Mucosa of rectum (tissue), 2 donors: ENCODE measurements around the gene SHTN1.

Source experiments
- H3K27ac ChIP-seq, 2 donors: one replicate each; pipeline ENCODE4 v1.7.0; 2013; ENCODE audit warnings: inconsistent platforms in 2 of 2, low read depth in 2 of 2, low read length in 2 of 2
- H3K27me3 ChIP-seq, 2 donors: one replicate each; pipeline ENCODE4 v1.7.0; 2013; ENCODE audit warnings: low read length in 2 of 2; ENCODE audit not compliant: control insufficient read depth in 2 of 2, insufficient read depth in 2 of 2
- H3K36me3 ChIP-seq, 2 donors: one replicate each; pipeline ENCODE4 v1.7.0; 2013; ENCODE audit warnings: low read length in 2 of 2; ENCODE audit not compliant: control insufficient read depth in 2 of 2, insufficient read depth in 2 of 2
- H3K4me1 ChIP-seq, 2 donors: one replicate each; pipeline ENCODE4 v1.7.0; 2013; ENCODE audit warnings: low read length in 2 of 2, mild to moderate bottlenecking in 1 of 2; ENCODE audit not compliant: control insufficient read depth in 2 of 2, insufficient read depth in 2 of 2
- H3K4me3 ChIP-seq, 2 donors: one replicate each; pipeline ENCODE4 v1.7.0; 2013; ENCODE audit warnings: low read length in 2 of 2
- H3K9ac ChIP-seq, 2 donors: one replicate each; pipeline ENCODE4 v1.7.0; 2013; ENCODE audit warnings: low read length in 2 of 2, low read depth in 1 of 2, mild to moderate bottlenecking in 1 of 2
- H3K9me3 ChIP-seq, 2 donors: one replicate each; pipeline ENCODE4 v1.7.0; 2013; ENCODE audit warnings: low read length in 2 of 2; ENCODE audit not compliant: control insufficient read depth in 2 of 2
- donor health status: healthy.
- donor health status: Normal muscosa, but diverticular disease.

SHTN1 gene, protein sequence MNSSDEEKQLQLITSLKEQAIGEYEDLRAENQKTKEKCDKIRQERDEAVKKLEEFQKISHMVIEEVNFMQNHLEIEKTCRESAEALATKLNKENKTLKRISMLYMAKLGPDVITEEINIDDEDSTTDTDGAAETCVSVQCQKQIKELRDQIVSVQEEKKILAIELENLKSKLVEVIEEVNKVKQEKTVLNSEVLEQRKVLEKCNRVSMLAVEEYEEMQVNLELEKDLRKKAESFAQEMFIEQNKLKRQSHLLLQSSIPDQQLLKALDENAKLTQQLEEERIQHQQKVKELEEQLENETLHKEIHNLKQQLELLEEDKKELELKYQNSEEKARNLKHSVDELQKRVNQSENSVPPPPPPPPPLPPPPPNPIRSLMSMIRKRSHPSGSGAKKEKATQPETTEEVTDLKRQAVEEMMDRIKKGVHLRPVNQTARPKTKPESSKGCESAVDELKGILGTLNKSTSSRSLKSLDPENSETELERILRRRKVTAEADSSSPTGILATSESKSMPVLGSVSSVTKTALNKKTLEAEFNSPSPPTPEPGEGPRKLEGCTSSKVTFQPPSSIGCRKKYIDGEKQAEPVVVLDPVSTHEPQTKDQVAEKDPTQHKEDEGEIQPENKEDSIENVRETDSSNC

DNA sequence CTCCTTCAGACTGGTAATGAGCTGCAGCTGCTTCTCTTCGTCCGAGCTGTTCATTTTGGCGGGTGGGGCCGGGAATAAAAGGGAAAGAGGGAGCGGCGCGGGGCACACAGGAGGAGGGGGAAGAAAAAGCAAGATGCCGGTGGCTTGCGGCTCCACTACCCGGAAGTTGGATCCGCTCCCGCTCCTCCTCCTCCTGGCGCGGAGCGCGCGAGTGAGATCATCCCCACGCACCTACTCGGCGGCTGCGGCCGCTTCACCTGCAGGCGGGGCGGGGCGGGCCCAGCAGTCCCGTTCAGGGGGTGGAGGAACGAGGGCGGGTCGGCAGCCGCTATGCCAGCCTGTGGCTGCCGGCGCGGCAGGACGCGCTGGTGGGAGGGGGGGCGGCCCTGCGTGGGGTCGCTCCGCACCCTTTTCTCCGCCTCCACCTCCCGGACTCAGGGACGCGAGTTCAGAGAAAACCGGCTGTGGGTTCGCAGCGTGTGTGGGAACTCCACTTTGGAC is at the start of gene SHTN1:
SHTN1 (minus strand) TSS at position 162 of the 501 bp plus-strand sequence; CDS start at position 54, 108 bp downstream.
- Histone ChIP-seq H3K9ac (peak within 1 kb of the TSS; percentile 81 to 83), H3K27me3 (no peaks in the 10 kb centered on the region), H3K9me3 (no peaks in the 10 kb centered on the region), H3K36me3 (no peaks in the 10 kb centered on the region), H3K27ac (peak within 1 kb of the TSS; percentile 82 to 90), H3K4me3 (peak within 1 kb of the TSS; percentile 76 to 82), H3K4me1 (peaks cover 3 to 10% of the 10 kb centered on the region in 2 donors)

DNA sequence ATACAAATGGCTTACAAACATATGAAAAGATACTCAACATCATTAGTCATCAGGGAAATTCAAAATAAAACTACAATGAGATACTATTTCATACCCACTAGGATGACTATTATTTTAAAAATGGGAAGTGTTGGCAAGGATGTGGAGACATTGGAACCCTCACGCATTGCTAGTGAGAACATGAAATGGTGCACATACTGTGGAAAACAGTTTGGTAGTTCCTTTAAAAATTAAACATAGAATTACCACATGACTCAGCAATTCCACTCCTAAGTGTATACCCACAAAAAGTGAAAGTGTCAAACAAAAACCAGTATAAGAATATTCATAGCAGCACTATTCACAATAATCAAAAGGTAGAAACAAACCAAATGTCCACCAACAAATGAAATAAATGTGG is 48.5 kb upstream of the SHTN1 start:
- H3K27ac ChIP-seq, result no peak overlapping the region
- no peaks in the 10 kb centered on the region for H3K9me3 ChIP-seq
- no peaks in the 10 kb centered on the region for H3K36me3 ChIP-seq
- no peaks in the 10 kb centered on the region for H3K4me1 ChIP-seq
- no peak overlapping the region for H3K4me3 ChIP-seq
- H3K27me3 ChIP-seq, result peaks cover 0 to 5% of the 10 kb centered on the region in 2 donors
- H3K9ac ChIP-seq, result no peak overlapping the region

DNA sequence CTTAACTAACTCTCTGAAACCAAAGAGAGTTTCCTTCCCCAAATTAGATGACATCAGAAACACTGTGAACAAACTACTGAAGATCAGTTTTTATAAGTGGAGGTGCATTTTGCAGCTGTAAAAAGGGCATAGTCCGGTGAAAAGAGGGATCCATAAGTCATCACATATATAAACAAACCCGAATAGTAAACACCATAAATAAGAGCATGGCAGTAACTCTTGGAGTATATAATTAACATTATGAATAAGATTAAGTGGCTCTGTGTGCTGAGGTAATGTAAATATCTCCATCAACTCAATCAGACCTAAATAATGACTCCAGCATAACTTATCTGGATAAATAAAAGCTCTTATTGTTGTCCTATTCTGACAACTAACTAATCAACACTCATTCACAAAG is 43.0 kb upstream of the SHTN1 start:
- no peaks in the 10 kb centered on the region for H3K27me3 ChIP-seq
- H3K9ac ChIP-seq, result no peak overlapping the region
- no peaks in the 10 kb centered on the region for H3K36me3 ChIP-seq
- H3K9me3 ChIP-seq, result peaks cover 0 to 5% of the 10 kb centered on the region in 2 donors
- H3K27ac ChIP-seq, result no peak overlapping the region
- H3K4me1 ChIP-seq, result no peaks in the 10 kb centered on the region
- H3K4me3 ChIP-seq, result no peak overlapping the region

DNA sequence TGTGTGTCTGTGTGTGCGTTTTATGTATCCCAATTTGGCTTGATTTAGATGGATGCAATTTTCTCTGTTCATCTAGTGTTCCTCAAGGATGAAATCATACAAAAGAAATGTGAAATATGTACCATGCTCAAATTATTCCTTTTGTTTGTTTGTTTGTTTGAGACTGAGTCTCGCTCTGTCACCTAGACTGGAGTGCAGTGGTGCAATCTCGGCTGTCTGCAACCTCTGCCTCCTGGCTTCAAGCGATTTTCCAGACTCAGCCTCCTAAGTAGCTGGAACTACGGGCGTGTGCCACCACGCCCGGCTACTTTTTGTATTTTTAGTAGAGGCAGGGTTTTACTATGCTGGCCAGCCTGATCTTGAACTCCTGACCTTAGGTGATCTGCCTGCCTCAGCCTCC is 11.3 kb upstream of the SHTN1 start:
- Histone ChIP-seq H3K4me3 (no peak overlapping the region), H3K36me3 (no peaks in the 10 kb centered on the region), H3K27me3 (no peaks in the 10 kb centered on the region), H3K9me3 (no peaks in the 10 kb centered on the region), H3K4me1 (no peaks in the 10 kb centered on the region), H3K27ac (no peak overlapping the region), H3K9ac (no peak overlapping the region)

DNA sequence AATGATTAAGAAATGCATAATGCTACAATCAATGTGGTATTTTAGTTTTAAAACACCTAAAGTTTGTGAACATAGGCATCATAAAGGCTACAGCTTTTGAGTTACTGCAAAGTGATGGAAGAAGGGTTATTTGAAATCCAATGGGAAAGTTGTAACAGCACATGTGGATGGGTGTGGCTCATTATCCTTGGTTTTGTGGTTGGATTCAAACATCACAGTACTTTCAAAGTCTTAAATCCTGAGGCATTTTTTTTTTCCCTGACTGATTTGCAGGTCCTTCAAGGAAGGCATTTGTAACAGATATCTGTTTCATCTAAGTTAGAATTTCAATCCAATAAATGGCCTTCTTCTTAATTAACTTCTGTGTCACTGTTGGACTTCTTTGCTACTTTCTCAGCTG is 9.8 kb upstream of the SHTN1 start:
- H3K4me1 ChIP-seq, result no peaks in the 10 kb centered on the region
- no peaks in the 10 kb centered on the region for H3K36me3 ChIP-seq
- H3K4me3 ChIP-seq, result no peak overlapping the region
- H3K27me3 ChIP-seq, result no peaks in the 10 kb centered on the region
- H3K9me3 ChIP-seq, result no peaks in the 10 kb centered on the region
- no peak overlapping the region for H3K9ac ChIP-seq
- H3K27ac ChIP-seq, result no peak overlapping the region

DNA sequence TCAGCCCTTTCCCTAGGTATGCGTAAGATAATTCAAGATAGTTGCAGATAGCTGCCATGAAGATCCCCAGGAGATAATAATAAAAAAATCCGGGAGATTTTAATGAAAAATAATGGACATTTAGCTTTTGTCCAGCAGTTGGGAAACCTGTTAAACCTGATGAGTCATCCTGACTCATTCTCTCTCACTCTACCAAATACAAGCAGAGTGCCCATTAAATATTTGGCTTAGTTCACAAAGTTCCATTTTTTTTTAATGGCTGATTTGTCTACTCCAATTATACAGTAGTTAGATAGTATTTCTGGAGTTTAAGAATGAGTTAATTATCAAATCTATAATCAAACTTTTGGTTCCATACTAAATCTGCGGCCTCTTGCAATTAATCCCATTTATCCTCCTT is 2.1 kb upstream of the SHTN1 start:
- Histone ChIP-seq H3K27me3 (no peaks in the 10 kb centered on the region), H3K9me3 (no peaks in the 10 kb centered on the region), H3K27ac (no peak overlapping the region), H3K36me3 (no peaks in the 10 kb centered on the region), H3K4me1 (peaks cover 3 to 10% of the 10 kb centered on the region in 2 donors), H3K4me3 (no peak overlapping the region), H3K9ac (no peak overlapping the region)

DNA sequence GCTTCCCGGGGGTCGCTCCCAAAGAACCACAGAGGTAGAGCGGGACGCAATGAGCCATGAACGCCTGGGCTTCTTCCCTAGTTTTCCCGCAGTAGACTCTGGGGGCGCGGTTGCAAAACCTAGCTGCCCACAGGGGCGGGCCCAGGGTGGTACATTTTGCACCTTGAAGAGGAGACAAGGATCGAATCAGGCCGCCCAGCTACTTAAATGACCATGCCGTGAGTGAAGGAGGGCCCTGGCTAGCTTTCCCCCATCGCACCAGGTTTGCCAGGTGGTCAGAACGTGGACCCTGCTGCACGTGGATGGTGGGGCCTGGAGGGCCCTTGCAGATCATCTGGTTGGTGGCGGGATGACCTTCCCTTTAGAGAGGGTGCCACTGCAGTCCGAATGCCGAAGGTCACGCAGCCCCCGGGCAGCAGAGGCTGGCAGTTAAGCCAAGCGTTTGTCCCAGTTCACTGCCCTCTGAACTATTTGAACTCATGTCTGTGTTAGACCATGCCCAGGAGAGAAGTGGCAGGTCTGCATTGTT is 604 bp upstream of the SHTN1 start:
- Histone ChIP-seq H3K27me3 (no peaks in the 10 kb centered on the region), H3K9ac (peak overlapping the region; percentile 68 to 81), H3K27ac (peak overlapping the region; percentile 82 to 90), H3K4me1 (peaks cover 3 to 10% of the 10 kb centered on the region in 2 donors), H3K9me3 (no peaks in the 10 kb centered on the region), H3K36me3 (no peaks in the 10 kb centered on the region), H3K4me3 (peak overlapping the region; percentile 76 to 82)

DNA sequence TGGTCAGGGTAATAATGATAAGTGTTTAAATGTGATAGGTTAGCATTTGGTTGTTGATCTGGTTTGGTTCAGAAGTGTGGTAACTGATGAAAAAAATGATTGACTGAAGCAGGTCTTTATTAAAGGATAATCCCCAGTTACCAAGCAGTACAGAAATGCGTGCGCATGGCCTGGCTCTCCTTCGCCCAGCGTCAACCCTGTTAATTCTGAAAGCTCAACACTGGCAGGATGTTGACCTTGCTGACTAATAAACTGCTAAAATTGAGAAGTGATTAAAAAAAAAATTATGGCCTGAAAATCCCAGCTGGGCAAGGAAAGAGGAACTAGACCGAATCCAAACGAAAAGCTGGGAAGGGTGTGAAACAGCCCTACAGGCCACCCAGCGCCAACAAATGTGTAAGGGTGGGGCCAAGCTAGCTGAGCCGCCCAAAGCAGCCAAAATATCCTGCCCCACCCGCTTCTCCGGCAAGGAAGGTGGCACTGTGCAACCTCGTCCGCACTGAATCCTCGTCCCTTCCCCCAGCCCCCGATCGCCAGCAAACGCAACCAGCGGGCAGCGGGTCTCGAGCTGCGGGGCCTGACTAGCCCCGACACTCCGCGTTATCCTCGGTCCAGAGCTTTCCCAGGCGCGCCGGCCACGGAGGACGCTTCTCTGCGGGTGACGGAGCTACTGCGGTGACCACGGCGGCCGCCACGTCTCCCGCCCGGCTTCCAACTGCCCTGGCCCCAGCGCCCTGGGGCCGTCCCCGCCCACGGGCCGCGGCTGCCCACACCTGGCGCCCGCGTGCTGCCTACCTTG is 561 bp downstream of the SHTN1 start:
- no peaks in the 10 kb centered on the region for H3K27me3 ChIP-seq
- H3K9ac ChIP-seq, result peak overlapping the region; percentile 81 to 83
- peak overlapping the region; percentile 82 to 90 for H3K27ac ChIP-seq
- peak overlapping the region; percentile 76 to 82 for H3K4me3 ChIP-seq
- no peaks in the 10 kb centered on the region for H3K36me3 ChIP-seq
- peaks cover 3 to 10% of the 10 kb centered on the region in 2 donors for H3K4me1 ChIP-seq
- H3K9me3 ChIP-seq, result no peaks in the 10 kb centered on the region

DNA sequence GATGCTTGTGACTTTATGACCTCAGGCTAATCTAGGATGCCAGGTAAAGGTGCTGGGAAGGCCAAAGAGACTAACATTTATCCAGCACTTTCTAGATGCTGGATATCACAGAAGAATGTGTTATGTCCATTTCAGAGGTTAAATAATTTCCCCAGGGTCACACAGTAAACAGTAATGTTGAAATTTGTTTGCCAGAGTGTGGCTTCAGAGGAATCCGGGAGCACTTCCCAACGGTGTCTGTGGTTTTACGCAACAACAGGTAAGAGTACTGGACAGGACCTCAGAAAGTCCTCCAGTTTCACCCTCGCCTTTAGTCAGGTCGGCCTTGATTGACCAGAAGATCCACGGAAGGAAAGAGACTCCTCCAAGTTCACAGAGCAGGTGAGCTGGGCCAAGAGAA is 1.7 kb downstream of the SHTN1 start:
- Histone ChIP-seq H3K27ac (no peak overlapping the region), H3K9ac (no peak overlapping the region), H3K4me3 (no peak overlapping the region), H3K36me3 (no peaks in the 10 kb centered on the region), H3K27me3 (no peaks in the 10 kb centered on the region), H3K9me3 (no peaks in the 10 kb centered on the region), H3K4me1 (peaks cover 3 to 10% of the 10 kb centered on the region in 2 donors)
